Tibial artery (tissue), 4 donors: Measurements from ENCODE around the gene ZNF610.
A peak's percentile ranks its signal among the peaks of the same experiment; 100 is the strongest.
"Not testable (repeated sequence)": the region's sequence is repeated elsewhere in the genome, so short reads cannot be mapped to it uniquely, and the experiment has no call there.

Experiments used
- DNase-seq, 2 donors: peaks; one replicate each; pipeline ENCODE4 v3.0.0-alpha.2; 2019
- H3K27ac ChIP-seq, 2 donors: fragments of 200-600 bp; sonication (generic) in 1 of 2; 1 replicate in 1 of 2; 2 replicates in 1 of 2; pipeline ENCODE4 v1.5.1; 2018 to 2019; ENCODE audit warnings: mild to moderate bottlenecking in 1 of 2
- H3K27me3 ChIP-seq, 2 donors: fragments of 200-600 bp; sonication (generic) in 1 of 2; one replicate each; pipeline versions ENCODE4 v1.5.1 to v1.6.0; 2016 to 2019
- H3K36me3 ChIP-seq, 3 donors: fragments of 200-600 bp; sonication (generic) in 2 of 3; one replicate each; pipeline ENCODE4 v1.5.1; 2016 to 2019; ENCODE audit warnings: mild to moderate bottlenecking in 2 of 3
- H3K4me1 ChIP-seq, 4 donors: fragments of 200-600 bp; sonication (generic) in 2 of 4; 1 replicate in 3 of 4; 2 replicates in 1 of 4; pipeline ENCODE4 v1.5.1; 2016 to 2019
- H3K4me3 ChIP-seq, 2 donors: fragments of 200-600 bp; sonication (generic) in 1 of 2; 1 replicate in 1 of 2; 2 replicates in 1 of 2; pipeline ENCODE4 v1.5.1; 2018 to 2019; ENCODE audit warnings: mild to moderate bottlenecking in 2 of 2
- H3K9me3 ChIP-seq, 3 donors: fragments of 200-600 bp; sonication (generic) in 1 of 3; one replicate each; pipeline ENCODE4 v1.5.1; 2016 to 2019
- CTCF ChIP-seq, 2 experiments: fragments of 200-600 bp in 1 of 2; fragments of 450-650 bp in 1 of 2; IDR thresholded peaks; one replicate each; pipeline ENCODE4 v1.5.1; 2017 to 2019; ENCODE audit warnings: antibody characterized with exemption in 2 of 2, mild to moderate bottlenecking in 1 of 2, moderate library complexity in 1 of 2
- intact Hi-C: fragments of 100-400 bp; cut with DNase I; formaldehyde crosslinking; loops from one replicate; pipeline ENCODE4 v1.15.0; 2023; ENCODE audit warnings: low total_unique reads

ZNF610 gene

GRCh38 chr19:52331757-52332156, 4.3 kb upstream of the ZNF610 start:
- no peak for DNase-seq
- intact Hi-C loops: no loop called here
- H3K9me3 ChIP-seq: peaks cover 4 to 79% (median 62%) of the 10 kb centered on the region in 3 donors
- no peak for TF ChIP-seq CTCF (IDR thresholded peaks at IDR 0.05)
- H3K27ac ChIP-seq: no peak overlapping the region
- H3K27me3 ChIP-seq: no peaks in the 10 kb centered on the region
- peaks cover 0 to 7% (median 0%) of the 10 kb centered on the region in 3 donors for H3K36me3 ChIP-seq
- H3K4me1 ChIP-seq: peaks cover 0 to 4% (median 2%) of the 10 kb centered on the region in 4 donors
- H3K4me3 ChIP-seq: no peak overlapping the region

- H3K9me3 ChIP-seq: peaks cover under 1 to 40% (median 26%) of the 10 kb centered on the region in 3 donors
- intact Hi-C loops: no loop called here
- TF ChIP-seq CTCF (IDR thresholded peaks at IDR 0.05): no peak
- no peaks in the 10 kb centered on the region for H3K27me3 ChIP-seq
- peaks cover 0 to 7% (median 0%) of the 10 kb centered on the region in 3 donors for H3K36me3 ChIP-seq
- H3K4me1 ChIP-seq: peaks cover 0 to 11% (median 8%) of the 10 kb centered on the region in 4 donors
- peak overlapping the region; percentile 83 to 84 for H3K27ac ChIP-seq
- DNase-seq: no peak
- peak overlapping the region; percentile 69 to 84 for H3K4me3 ChIP-seq
Observed at GRCh38 chr19:52335768-52336116, 301 bp upstream of the ZNF610 start.

DNA sequence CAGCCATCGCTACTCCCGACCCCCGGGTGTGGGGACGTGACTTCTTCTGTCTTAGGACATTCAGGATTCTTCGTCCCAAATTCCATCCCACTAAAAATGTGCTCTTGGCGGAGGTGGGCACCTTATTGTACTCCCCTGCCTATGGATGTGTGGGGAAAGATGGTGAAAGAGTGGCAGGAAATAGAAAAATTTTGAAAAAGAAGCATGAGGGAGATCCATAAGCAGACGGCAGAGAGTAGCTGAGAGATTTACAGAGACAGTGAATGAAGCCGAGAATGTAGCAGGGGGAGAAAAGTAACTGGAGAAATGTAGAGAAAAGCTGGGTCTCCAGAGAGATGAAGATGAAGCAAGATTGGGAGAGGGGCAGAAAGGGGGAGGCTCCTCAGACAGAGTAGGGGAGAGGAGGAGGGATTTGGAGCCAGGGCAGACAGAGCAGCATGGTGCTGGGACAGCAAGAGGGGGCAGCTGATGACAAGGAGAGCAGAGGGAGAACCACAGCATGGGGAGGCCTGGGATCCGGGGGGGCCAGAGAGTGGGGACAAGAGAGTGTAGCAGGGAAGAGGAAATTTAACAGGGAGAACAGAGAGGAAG, 843 bp downstream of the ZNF610 start:
- no peaks in the 10 kb centered on the region for H3K36me3 ChIP-seq
- no peak for TF ChIP-seq CTCF (IDR thresholded peaks at IDR 0.05)
- peak overlapping the region; percentile 83 to 84 for H3K27ac ChIP-seq
- no peak for DNase-seq
- H3K4me3 ChIP-seq: peak overlapping the region; percentile 69 to 84
- peaks cover 0 to 28% (median 14%) of the 10 kb centered on the region in 3 donors for H3K9me3 ChIP-seq
- intact Hi-C loops: no loop called here
- no peaks in the 10 kb centered on the region for H3K27me3 ChIP-seq
- peaks cover 0 to 11% (median 8%) of the 10 kb centered on the region in 4 donors for H3K4me1 ChIP-seq

DNA sequence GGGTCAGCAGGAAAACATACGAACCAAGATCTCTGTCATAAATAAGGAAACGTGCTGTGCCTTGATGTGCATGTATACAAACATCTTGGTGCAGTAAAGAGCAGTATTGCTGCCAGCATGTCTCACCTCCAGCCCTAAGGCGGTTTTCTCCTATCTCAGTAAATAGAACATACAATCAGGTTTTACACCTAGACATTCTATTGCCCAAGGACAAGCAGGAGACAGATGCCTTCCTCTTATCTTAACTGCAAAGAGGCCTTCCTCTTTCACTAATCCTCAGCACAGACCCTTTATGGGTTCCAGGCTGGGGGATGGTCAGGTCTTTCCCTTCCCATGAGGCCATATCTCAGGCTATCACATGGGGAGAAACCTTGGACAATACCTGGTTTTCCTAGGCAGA, 3.0 kb downstream of the ZNF610 start:
- intact Hi-C loops, H3K4me3 ChIP-seq, H3K27me3 ChIP-seq, H3K27ac ChIP-seq, DNase-seq, H3K9me3 ChIP-seq, H3K36me3 ChIP-seq: not testable (repeated sequence)
- peaks cover 0 to 11% (median 8%) of the 10 kb centered on the region in 4 donors for H3K4me1 ChIP-seq

DNA sequence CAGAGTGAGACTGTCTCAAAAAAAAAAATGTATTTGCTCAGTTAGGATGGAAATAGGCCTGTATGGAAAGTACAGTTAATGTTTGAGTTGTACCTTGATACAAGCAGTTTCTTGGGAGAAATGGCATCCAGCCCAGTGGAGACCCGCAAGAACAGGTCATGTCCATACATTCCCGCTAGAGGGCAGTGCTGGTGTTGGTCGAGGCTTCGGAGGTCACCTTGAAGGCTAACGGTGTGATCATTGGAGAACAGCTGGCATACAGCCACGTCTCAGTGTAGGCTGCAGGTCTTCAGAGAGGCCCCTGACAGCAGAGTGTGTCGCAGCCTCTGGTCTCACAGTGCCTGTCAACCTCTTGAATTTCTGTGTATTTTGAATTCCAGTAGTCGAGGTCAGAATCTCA, 7.5 kb downstream of the ZNF610 start:
- H3K36me3 ChIP-seq: peaks cover 11 to 12% (median 11%) of the 10 kb centered on the region in 3 donors
- no peaks in the 10 kb centered on the region for H3K9me3 ChIP-seq
- no peak overlapping the region for H3K27ac ChIP-seq
- H3K4me1 ChIP-seq: no peaks in the 10 kb centered on the region
- intact Hi-C loops: no loop called here
- no peak overlapping the region for H3K4me3 ChIP-seq
- no peaks in the 10 kb centered on the region for H3K27me3 ChIP-seq
- peak; percentile 51 to 55 for TF ChIP-seq CTCF (IDR thresholded peaks at IDR 0.05)
- DNase-seq: peak; percentile 25 to 65

- TF ChIP-seq CTCF (IDR thresholded peaks at IDR 0.05): no peak
- intact Hi-C loops: no loop called here
Observed at GRCh38 chr19:52345162-52345561, 9.1 kb downstream of the ZNF610 start.

More at GRCh38 chr19:52345162-52345561, 9.1 kb downstream of the ZNF610 start:
- DNase-seq: no peak
- no peaks in the 10 kb centered on the region for H3K27me3 ChIP-seq
- H3K36me3 ChIP-seq: peaks cover 27 to 28% (median 27%) of the 10 kb centered on the region in 3 donors
- H3K4me1 ChIP-seq: no peaks in the 10 kb centered on the region
- H3K9me3 ChIP-seq: no peaks in the 10 kb centered on the region
- no peak overlapping the region for H3K4me3 ChIP-seq
- H3K27ac ChIP-seq: no peak overlapping the region
